GM18499 (cell line): ENCODE data around the gene TMEM179B.
"Not testable (repeated sequence)": the region's sequence is repeated elsewhere in the genome, so short reads cannot be mapped to it uniquely, and the experiment has no call there.

Experiments
- ATAC-seq: cut with Tn5 transposase; IDR thresholded peaks from one replicate; pipeline ENCODE4 v1.9.1; 2021; ENCODE audit warnings: moderate number of reproducible peaks; ENCODE audit not compliant: insufficient read depth, unreplicated experiment

The TMEM179B gene, protein sequence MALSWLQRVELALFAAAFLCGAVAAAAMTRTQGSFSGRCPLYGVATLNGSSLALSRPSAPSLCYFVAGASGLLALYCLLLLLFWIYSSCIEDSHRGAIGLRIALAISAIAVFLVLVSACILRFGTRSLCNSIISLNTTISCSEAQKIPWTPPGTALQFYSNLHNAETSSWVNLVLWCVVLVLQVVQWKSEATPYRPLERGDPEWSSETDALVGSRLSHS

DNA sequence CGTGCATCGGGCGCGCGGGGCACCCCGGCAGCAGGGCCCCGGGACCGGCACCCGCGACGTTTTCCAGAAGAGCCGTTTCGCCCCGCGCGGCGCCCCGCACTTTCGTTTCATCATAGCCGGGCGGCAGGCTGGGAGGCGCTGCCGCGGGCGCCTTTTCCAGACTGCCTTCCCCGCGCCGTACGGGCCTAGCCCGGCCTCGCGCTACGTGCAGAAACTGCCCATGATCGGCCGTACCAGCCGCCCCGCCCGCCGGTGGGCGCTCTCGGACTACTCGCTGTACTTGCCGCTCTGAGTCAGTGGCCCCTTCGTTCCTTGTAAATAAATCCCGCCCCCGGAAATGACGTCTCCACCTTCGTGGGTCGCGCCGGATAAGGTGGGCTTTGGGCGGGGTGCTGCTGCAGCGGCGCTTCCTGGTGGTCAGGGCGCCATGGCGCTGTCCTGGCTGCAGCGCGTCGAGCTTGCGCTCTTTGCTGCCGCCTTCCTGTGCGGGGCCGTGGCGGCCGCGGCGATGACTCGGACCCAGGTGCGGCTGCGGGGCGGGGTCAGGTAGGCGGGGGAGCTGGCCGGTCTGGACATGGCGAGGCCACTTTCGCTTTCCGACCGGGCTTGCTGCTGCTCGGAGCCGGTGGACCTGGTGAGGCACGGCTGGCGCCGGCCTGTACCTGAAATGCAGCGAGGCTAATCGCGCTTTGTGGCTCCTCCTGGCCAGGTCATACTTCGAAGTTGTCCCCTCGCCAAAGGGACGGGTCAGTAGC, at the start of gene TMEM179B:
Gene TMEM179B (plus strand): TSS at position 398 of the 755 bp plus-strand sequence. CDS start 30 bp downstream, at position 428.
- ATAC-seq = peak; percentile 33

DNA sequence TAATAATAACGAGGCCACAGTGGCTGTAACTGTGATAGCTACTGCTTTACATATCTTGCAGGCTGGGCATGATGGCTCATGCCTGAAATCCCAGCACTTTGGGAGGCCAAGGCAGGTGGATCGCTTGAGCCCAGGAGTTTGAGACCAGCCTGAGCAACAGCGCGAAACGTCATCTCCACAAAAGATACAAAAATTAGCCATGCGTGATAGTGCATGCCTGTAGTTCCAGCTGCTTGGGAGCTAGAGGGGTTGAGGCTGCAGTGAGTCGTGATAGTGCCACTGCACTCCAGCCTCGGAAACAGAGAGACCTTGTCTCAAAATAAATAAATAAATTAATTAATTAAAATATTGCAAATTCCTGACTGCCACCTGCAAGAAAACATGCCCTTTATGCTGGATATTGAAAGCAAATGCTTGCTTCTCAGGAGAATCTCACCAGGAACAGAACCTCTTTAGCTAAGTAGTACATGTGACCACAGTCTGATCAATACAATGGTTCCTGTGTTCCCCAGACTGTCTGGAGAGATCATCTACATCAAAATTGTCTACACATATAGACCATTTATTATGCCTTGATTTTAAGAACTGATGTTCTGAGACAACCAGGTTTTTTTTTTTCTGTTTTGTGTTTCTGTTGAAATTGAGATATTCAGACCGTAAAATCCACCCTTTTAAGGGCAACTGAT, 39.6 kb upstream of the TMEM179B start:
- no peak for ATAC-seq

DNA sequence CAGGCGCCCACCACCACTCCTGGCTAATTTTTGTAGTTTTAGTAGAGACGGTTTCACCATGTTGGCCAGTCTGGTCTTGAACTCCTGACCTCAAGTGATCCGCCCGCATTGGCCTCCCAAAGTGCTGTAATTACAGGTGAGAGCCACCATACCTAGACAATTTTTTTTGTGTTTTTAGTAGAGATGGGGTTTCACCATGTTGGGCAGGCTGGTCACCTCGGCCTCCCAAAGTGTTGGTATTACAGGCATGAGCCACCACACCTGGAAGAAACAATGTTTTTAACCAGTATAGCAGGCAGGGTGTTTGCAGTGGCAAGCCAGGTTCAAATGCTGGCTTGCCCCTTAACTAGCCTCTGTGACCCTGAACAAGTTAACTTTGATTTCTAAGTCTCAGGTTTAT, 37.3 kb upstream of the TMEM179B start:
- not testable (repeated sequence) for ATAC-seq

DNA sequence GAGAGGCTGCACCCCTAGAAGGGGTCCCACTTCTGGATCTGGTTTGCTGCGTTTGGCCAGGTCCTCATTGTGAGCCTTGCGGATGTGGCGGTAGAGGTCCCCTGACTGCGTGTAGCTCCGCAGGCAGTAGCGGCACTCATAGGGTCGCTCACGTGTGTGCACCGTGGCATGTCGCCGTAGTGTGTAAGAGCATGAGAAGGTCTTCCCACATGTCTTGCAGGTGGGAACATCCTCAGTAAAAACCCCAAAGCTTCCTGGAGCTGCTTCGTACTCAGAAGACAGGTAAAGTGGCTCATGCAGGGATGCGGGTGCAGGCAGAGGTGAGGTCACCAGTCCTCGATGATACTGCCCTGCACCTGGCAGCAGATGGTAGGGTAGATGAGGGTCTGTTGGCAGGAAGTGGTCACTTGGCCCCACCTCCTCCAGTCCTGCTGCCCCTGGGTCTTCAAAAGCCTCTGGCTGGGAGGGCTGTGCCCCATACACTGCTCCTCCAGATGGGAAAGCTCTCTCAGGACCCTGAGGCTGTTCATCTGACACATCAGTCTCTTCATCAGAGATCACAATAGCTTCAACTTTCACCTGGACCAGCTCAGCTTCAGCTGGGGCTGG, 34.9 kb upstream of the TMEM179B start:
- ATAC-seq = no peak

GRCh38 chr11:62752994-62753735, 34.0 kb upstream of the TMEM179B start:
- ATAC-seq = no peak

DNA sequence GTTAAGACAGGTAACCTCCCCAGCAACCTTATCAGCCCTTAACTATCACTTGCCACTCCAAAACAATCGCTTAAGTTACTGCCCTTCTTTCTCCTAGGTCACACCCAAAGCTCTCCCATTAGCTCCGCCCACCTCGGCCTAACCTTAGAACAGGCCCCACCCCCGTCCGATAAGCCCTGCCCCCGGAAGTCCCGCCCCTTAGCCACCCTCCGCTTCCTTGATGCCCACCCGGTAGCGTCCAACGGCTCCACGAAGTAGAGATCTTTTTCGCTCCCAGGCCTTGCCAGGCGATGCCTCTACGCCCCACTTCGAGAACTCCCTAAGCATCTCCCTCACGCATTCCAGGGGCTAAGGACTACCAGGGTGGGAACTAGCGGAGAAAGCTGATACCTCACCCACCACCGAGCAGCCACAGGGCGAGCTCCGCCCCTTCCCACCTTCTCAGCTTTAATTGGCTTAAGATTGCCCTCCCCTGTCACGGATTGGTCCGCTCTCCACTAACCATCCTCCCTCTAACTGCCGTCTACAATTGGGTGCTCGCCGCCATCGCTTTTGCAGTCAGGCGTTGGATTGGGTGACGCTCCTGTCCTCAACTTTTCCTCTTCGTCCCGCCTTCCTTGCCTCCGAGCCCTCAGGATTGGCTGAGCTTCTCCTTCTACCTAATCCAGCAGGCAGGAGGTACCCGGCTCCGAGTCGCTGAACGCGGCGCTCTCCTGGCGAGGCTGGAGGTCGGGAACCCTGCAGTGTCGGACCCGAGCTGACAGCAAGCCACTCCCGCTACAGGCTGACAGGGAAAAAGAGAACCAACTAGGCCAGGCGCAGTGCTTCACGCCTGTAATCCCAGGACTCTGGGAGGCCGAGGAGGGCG, 33.2 kb upstream of the TMEM179B start, which contains the start of gene ZBTB3:
Gene ZBTB3 (minus strand): TSS at position 425 of the 868 bp plus-strand sequence. CDS start 496 bp downstream, outside the sequence.
- peak; percentile 87 for ATAC-seq

DNA sequence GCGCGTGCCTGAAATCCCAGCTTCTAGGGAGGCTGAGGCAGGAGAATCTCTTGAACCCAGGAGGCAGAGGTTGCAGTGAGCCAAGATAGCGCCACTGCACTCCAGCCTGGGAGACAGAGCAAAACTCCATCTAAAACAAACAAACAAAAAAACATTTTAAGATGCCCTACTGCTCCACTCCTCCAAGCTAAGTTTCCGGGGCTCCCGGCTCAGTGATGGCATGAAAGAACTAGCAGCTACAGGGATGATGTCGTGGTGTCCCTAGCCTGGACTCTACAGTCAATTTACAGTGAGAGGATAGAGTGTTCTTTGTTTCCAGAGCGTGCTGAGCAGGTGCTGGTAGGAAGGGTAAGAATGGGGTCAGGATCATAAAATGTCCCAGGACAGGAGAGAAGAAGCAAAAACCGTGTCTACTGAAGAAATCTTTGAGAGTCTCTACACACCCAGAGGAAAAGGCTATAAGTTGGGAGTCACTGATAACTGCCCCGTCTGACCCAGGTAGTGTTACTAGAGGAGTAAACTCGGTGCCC, 32.1 kb upstream of the TMEM179B start:
- ATAC-seq = no peak

DNA sequence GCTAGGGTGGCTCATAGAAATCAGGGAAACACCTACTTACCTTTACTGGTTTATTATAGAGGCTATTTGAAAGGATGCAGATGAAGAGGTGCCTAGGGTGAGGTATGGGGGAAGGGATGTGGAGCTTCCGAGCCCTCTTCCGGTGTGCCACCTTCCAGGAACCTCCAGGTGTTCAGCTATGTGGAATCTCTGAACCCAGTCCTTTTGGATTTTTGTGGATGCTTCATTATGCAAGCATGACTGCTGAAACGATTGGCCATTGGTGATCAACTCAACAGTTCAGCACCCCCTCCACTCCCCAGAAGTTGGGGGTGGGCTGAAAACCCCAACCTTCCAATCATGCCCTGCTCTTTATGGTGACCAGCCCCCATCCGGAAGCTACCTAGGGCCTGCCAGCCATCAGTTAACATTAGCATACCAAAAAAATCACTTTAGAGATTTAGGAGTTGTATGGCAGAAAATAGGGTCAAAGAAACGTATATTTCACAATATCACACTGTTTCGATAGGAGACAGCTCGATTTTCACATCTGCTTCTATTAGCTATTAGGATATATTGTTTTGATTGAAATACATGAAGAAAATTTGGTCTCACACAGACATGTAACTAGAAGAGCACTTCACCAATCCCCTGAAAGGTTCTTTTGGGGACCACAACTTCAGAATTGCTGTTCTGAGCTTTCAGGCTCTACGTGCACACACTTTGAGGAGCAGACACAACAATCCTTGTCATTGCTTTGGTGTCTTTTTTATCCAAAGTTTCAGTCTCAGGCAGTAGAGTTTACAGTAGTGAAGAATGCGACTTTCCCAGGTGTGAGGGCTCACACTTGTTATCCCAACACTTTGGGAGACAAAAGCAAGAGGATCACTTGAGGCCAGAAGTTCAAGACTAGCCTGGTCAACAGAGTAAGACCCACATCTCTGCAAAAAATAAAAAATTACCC, 29.1 kb upstream of the TMEM179B start:
- ATAC-seq = no peak

GRCh38 chr11:62760867-62761227, 26.4 kb upstream of the TMEM179B start:
- ATAC-seq = not testable (repeated sequence)

DNA sequence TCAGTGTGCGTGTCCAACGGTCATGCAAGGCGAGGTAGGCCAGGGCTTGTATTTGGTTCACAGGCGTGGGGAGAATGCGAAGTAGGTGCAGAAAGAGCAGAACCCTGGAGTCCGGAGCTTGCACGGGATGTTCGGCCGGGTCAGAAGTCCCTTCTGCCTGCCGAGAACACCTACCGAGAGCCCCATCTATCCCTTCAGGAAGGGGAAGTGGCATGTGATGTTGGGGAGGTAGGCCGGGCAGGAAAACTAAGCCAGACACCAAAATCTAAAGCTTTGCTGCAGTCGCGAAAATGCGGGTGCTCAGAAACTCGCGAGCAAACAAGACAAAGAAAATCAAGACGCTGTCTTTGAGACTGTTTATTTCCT, 16.4 kb upstream of the TMEM179B start:
- ATAC-seq = no peak

GRCh38 chr11:62771144-62772021, 15.8 kb upstream of the TMEM179B start, which contains the start of gene TAF6L:
TSS of gene TAF6L (plus strand) at chr11:62771396. CDS start at chr11:62775784, 4,388 bp downstream.
- ATAC-seq = peak; percentile 41

- no peak for ATAC-seq
Observed at GRCh38 chr11:62774407-62774806, 12.8 kb upstream of the TMEM179B start.

- no peak for ATAC-seq
Observed at GRCh38 chr11:62775646-62776045, 11.6 kb upstream of the TMEM179B start.

DNA sequence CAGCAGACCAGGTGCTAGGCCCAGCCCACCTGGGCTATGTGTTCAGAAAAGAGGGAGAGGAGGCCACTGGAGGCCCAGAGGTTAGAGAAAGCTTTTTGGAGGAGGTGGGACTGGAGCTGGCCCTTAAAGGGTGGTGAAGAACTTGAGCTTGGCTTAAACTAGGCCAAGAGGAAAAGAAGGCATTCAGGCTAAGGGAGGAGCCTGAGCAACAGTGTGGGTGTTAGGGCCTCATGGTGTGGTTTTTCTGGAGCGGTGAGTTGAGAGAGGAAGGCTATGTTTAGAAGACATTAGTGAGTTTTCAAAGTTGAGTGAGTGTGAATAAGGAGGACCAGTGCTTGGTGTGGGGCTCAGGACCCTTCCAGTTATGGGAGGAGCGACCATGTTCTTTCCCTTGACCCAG, 9.8 kb upstream of the TMEM179B start:
- no peak for ATAC-seq

GRCh38 chr11:62778441-62778840, 8.8 kb upstream of the TMEM179B start:
- ATAC-seq = no peak

- ATAC-seq = no peak
Observed at GRCh38 chr11:62782753-62783152, 4.4 kb upstream of the TMEM179B start.
